PC-3 (cell line): ENCODE measurements around the gene COX7A2L.

Experiments used
- EZH2phosphoT487 ChIP-seq: fragments of 300-600 bp; sonication (generic); IDR thresholded peaks from 2 replicates; pipeline ENCODE4 v1.6.1; 2018; ENCODE audit warnings: mild to moderate bottlenecking, antibody characterized with exemption, low read length, borderline replicate concordance
- TF ChIP-seq, protein P1 (sequence below): fragments of 300-600 bp; sonication (generic); conservative IDR thresholded peaks from 2 replicates; pipeline ENCODE4 v1.5.1; 2017; ENCODE audit warnings: antibody characterized with exemption, low read depth, mild to moderate bottlenecking, low read length

DNA sequence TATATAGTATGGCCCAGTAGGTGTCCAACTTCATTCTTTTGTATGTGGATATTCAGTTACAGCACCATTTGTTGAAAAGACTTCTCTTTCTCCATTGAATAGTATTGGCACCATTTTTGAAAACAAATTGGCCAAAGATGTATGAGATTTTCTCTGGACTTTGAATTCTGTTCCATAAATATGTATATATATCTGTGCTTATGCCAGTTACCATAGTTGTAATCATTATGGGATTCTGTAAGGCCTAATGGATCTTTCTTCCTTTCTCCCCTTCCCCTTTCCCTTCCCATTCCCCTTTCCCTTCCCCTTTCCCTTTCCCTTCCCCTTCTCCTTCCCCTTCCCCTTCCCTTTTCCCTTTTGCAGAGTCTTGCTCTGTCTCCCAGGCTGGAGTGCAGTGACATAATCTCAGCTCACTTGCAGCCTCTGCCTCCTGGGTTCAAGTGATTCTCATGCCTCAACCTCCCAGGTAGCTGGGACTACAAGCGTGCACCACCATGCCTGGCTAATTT, 51.0 kb downstream of the COX7A2L start:
- TF ChIP-seq, protein P1, sequence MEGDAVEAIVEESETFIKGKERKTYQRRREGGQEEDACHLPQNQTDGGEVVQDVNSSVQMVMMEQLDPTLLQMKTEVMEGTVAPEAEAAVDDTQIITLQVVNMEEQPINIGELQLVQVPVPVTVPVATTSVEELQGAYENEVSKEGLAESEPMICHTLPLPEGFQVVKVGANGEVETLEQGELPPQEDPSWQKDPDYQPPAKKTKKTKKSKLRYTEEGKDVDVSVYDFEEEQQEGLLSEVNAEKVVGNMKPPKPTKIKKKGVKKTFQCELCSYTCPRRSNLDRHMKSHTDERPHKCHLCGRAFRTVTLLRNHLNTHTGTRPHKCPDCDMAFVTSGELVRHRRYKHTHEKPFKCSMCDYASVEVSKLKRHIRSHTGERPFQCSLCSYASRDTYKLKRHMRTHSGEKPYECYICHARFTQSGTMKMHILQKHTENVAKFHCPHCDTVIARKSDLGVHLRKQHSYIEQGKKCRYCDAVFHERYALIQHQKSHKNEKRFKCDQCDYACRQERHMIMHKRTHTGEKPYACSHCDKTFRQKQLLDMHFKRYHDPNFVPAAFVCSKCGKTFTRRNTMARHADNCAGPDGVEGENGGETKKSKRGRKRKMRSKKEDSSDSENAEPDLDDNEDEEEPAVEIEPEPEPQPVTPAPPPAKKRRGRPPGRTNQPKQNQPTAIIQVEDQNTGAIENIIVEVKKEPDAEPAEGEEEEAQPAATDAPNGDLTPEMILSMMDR: no peak
- TF ChIP-seq EZH2phosphoT487: no peak
